ENCODE results near the gene TPGS1.

The TPGS1 gene

GRCh38 chr19:496112-496665, 11.1 kb upstream of the TPGS1 start, which contains the start of gene MADCAM1:
MADCAM1 (plus strand) TSS chr19:496486; CDS start chr19:496500, 14 bp downstream.
- no peak for DNase-seq

GRCh38 chr19:496986-497385, 10.3 kb upstream of the TPGS1 start:
- no peak for DNase-seq

- no peak for DNase-seq
These were observed 9.8 kb upstream of the TPGS1 start for GRCh38 chr19:497491-497868.

- no peak for DNase-seq
These were observed 9.3 kb upstream of the TPGS1 start for GRCh38 chr19:497869-498510.

- DNase-seq: no peak
These were observed 8.8 kb upstream of the TPGS1 start for GRCh38 chr19:498511-498891.

GRCh38 chr19:498977-499623, 8.2 kb upstream of the TPGS1 start:
- DNase-seq: no peak

- no peak for DNase-seq
These were observed 5.7 kb upstream of the TPGS1 start for GRCh38 chr19:501646-502045.

GRCh38 chr19:504616-505015, 2.7 kb upstream of the TPGS1 start:
- DNase-seq: no peak

GRCh38 chr19:506404-507285, 652 bp upstream of the TPGS1 start:
- peak; percentile 93 for DNase-seq

GRCh38 chr19:508204-509150, 1.2 kb downstream of the TPGS1 start:
- DNase-seq: no peak

- DNase-seq: peak; percentile 96
These were observed 3.4 kb downstream of the TPGS1 start for GRCh38 chr19:510606-511100.

GRCh38 chr19:511101-511851, 4.0 kb downstream of the TPGS1 start:
- peak; percentile 89 for DNase-seq

GRCh38 chr19:512547-513365, 5.5 kb downstream of the TPGS1 start:
- DNase-seq: no peak

- DNase-seq: no peak
These were observed 6.3 kb downstream of the TPGS1 start for GRCh38 chr19:513368-514165.

GRCh38 chr19:514166-514663, 6.9 kb downstream of the TPGS1 start:
- no peak for DNase-seq

- no peak for DNase-seq
These were observed 10.7 kb downstream of the TPGS1 start for GRCh38 chr19:517721-518597.

- peak; percentile 77 for DNase-seq
These were observed 11.4 kb downstream of the TPGS1 start for GRCh38 chr19:518598-519231.

- no peak for DNase-seq
These were observed 12.2 kb downstream of the TPGS1 start for GRCh38 chr19:519449-519865.

All from activated T-cell treated with anti-CD3 and anti-CD28 coated beads, Interleukin-2, amount 50 U/mL, for 1 hour (primary cell).